ENCODE results near the gene NKPD1.

- TF ChIP-seq POLR2AphosphoS5 (IDR thresholded peaks at IDR 0.05), result no peak
- TF ChIP-seq CTCF (IDR thresholded peaks at IDR 0.05 in 8 of 11, conservative IDR thresholded peaks at IDR 0.05 in 3 of 11), result no peak
Measured at GRCh38 chr19:45145270-45146189, 15.3 kb downstream of the NKPD1 start.

All from spleen (tissue), 7 donors.